NCI-H1092 (cell line): ENCODE results near the gene VEGFB.
A peak's percentile ranks its signal among the peaks of the same experiment; 100 is the strongest.

ENCODE experiments used
- DNase-seq: peaks from one replicate; lab custom pipeline; 2025; lab: John Stamatoyannopoulos, UW

VEGFB gene

DNA sequence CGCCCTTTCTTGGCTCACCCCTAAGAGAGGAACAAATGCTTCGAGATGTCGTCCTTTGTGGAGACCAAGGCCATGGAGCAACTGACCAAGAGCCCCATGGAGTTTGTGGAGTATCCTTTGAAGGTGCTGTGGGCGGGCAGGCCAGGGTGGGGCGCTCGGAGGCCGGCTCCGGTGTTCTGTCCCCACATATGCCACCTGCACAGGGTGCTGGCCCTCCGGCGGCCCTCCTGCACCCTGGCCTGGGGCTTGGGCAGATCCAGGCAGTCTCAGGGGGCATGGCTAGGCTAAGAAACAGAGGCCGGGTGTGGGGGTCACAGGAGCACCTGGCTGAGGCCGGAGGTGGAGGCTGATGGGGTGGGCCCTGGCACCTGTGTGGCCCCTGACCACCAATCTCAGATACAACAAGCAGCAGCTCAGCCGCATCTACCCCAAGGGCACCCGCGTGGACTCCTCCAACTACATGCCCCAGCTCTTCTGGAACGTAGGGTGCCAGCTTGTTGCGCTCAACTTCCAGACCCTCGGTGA lies 27.2 kb downstream of the VEGFB start:
- DNase-seq, result no peak

DNA sequence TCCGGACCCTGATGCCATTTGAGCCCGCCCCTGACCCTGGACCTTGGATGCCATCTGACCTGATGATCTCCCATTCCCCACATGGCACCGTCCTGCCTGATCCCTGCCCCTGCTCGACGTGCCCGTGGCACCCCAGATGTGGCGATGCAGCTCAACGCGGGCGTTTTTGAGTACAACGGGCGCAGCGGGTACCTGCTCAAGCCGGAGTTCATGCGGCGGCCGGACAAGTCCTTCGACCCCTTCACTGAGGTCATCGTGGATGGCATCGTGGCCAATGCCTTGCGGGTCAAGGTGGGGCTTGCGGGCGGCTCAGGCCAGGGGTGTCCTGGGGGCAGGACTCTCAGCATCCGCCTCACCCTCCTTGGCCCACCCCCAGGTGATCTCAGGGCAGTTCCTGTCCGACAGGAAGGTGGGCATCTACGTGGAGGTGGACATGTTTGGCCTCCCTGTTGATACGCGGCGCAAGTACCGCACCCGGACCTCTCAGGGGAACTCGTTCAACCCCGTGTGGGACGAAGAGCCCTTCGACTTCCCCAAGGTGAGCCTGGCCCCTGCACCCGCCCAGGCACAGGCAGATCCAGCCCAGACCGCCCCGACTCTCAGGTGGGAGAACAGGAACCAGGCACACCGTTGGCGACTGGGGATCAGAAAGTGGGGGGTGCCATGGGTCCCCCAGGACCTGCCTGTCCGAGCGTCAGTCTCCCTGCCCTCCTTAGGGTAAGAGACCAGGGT lies 28.1 kb downstream of the VEGFB start:
- no peak for DNase-seq

DNA sequence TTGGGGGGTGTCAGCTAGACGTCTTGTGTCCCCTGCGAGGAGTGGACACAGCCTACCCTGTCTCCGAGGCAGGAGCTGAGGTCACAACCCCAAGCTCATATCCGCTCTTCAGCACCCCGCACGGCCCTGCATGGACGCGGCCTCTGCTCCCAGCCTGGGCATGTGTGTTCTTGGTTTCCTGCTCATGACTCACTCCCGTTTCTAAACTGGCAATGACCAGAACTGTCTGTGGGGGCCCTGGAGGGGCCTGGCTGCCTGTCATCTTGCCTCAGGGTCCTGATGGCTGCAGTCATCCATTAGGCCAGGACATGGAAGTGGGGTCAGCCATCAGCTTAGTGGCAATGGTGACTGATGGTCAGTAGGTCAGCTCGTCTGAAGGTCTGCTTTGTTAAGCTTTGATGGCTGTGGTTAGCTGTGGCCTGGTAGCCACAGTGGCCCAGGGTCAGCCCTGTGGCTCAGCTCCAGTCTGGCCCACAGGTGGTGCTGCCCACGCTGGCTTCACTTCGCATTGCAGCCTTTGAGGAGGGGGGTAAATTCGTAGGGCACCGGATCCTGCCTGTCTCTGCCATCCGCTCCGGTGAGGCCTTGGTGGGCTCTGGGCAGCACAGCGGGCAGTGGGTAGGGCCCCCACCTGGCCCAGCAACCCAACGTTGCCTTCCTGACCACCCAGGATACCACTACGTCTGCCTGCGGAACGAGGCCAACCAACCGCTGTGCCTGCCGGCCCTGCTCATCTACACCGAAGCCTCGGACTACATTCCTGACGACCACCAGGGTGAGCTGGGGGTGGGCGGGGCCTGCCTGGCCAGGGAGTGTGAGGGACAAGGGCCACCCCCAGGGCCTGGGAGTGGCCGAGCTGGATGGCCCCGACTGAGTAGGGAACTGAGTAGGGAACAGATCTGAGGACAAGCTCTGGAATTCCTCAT lies 28.9 kb downstream of the VEGFB start:
- no peak for DNase-seq

DNA sequence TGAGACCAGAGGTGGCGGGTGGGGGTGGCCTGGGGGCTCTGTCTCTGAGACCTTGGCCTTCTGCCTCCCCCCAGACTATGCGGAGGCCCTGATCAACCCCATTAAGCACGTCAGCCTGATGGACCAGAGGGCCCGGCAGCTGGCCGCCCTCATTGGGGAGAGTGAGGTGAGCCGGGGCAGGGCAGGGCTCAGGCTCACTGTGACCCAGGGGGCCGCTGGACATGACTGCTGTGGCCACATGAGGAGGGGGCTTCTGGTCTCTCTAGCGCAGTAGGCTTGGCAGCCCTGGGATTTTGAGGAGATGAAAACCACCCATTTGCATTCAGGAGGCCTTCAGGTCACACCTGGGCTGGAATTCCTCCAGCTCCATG lies 29.5 kb downstream of the VEGFB start:
- no peak for DNase-seq

DNA sequence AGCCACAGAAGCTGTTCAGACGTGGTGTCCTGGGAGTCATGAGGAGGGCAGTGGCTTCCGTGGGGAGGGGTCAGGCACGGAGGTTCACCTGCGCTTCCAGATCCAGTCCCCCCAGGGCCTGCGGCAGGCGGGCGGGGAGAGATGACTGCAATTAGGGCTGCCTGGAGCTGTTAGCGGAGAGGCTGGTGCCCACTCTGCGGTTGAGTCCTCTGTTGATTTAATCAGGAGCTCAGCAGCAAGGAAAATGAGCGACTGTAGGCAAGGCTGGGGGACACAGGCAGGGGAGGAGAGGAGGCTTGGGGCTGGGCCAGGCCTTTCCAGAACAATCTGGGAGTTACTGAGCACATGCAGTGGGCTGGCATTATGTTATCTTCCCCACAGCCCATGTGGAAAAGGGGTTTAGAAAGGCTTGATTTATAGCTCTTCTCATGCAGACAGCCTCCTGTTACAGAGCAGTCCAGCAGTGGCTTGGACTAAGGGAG lies 30.0 kb downstream of the VEGFB start:
- no peak for DNase-seq

DNA sequence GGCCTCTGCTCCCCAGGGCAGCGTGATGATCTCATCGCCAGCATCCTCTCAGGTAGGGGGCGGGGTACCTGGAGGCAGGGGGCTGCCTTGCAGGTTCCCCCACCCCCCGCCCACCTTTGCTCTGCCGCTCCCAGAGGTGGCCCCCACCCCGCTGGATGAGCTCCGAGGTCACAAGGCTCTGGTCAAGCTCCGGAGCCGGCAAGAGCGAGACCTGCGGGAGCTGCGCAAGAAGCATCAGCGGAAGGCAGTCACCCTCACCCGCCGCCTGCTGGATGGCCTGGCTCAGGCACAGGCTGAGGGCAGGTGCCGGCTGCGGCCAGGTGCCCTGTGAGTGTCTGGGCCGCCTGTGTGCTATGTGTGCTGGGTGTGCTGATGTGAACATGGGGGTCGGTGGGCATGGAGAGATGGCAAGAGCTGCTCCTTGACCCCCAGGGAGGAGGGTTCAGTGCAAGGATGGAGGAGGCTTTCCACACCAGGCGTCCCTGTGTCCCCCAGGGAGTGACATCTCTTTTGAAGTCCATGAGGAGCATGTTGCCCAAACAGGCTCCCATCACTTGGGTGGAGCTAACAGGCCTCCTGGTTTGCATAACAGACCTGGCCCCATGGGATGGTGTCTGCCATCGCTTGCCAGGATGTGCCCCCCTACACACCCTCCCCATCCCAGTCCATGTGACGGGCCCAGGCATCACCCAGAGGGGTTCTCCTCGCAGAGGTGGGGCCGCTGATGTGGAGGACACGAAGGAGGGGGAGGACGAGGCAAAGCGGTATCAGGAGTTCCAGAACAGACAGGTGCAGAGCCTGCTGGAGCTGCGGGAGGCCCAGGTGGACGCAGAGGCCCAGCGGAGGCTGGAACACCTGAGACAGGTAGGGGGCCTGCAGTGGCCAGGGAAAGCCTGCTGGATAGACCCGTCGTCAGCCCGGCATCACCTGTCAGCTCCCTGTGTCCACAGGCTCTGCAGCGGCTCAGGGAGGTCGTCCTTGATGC lies 31.1 kb downstream of the VEGFB start:
- DNase-seq, result no peak

DNA sequence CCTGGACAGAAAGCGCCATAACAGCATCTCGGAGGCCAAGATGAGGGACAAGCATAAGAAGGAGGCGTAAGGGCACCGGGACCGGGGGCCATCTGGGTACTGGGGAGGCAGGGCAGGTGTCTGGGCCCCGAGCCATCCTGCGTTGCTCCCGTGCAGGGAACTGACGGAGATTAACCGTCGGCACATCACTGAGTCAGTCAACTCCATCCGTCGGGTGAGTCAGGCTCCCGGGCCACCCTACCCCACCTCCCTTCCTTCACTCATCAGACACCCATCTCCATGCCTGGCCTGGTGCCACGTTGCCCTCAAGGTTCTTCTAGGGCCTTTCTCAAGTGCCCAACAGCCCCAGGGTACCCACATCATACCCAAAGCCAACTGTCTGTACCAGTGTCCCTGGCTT lies 32.0 kb downstream of the VEGFB start:
- DNase-seq, result no peak

DNA sequence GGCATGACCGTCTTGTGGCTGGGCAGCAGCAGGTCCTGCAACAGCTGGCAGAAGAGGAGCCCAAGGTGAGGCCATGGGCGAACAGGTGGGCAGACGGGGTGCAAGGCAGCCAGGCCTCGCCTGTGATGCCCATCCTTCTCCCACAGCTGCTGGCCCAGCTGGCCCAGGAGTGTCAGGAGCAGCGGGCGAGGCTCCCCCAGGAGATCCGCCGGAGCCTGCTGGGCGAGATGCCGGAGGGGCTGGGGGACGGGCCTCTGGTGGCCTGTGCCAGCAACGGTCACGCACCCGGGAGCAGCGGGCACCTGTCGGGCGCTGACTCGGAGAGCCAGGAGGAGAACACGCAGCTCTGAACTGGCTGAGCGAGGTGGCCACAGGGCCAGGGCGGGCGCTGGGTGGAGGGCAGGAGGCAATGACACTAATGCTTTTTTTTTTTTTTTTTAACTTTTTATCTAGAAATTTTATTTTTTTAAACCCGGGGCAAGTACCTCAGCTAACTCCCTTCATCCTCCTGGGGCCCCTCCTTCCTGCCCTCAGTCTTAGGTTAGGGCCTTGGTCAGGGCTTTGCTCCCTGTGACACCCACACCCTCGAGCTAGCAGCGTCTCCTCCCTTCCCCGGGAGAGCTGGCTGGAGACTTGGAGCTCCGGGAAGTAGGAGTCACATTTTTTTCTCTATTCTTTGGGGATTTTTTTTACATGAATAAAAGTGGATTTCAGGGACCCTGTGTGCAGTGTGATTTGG lies 33.0 kb downstream of the VEGFB start:
- peak; percentile 41 for DNase-seq

DNA sequence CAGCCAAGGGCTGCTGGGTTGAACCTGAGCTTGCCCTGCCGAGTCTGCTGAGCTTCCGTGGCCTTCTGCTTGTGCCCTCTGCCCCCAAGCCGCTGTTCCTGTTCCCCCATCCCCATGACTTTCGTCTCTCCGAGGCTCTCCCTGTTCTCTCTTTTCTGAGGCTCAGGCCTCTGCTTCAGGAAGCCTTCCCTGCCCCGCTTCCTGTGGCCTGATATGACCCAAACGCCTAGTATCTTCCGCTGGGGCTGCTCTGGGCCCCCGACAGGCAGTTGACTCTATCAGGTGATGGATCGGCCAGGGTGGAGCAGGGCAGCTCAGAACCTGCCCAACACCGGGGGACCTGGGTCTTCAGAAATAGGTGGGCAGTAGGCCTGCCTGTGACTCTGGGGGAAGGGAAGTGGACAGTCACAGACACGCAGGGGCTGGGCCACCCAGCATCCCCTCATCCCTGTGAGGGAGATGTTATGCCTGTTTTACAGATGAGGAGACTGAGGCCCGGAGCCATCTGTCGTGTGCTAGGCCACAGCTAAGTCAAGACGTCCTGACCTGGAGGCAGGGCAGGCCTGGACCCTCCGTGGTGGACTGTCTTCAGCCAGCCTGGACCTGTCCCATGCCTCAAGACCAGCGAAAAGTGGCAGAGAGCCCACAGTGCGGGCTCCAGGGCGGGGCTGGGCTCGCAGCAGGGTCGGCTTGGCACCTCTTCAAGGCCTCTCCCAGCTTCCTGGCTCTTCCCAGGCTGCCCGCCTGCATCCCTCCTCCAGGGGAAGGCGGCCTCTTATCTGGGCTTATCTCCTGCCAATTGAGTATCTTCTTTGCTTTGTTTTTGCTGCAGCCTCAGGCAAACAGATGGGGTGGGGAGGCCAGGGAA lies 33.9 kb downstream of the VEGFB start:
- no peak for DNase-seq

DNA sequence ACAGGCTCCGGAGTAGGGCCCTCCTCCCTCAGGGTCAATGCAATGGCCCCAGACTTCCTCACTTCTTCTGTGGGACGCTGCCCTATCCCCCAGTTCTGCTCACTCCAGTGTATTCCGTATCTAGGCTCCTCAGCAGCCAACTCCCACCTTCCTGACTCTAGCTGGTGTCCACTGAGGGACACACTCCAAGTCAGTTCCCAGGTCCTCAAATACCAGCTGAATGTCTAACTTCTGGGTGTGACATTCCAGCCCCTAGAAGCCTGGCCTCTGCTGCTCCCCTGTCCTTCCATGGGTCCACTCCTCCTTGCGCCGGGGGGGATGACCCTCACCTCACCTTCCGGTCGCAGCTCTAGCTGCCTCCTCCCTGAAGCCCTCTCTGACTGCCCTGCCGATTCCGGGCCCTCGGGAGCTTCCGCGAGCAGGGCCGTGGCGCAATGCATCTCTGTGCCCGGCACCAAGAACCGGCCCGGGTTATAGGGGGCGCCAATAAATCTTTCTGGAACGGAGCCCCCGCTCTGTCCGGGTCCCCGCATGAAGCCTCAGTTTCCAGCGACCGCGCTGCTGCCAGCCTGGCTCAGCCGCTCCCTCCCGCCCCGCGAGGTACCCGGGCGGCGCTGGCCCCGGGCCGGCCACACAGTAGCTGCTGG lies 34.6 kb downstream of the VEGFB start:
- DNase-seq, result no peak

DNA sequence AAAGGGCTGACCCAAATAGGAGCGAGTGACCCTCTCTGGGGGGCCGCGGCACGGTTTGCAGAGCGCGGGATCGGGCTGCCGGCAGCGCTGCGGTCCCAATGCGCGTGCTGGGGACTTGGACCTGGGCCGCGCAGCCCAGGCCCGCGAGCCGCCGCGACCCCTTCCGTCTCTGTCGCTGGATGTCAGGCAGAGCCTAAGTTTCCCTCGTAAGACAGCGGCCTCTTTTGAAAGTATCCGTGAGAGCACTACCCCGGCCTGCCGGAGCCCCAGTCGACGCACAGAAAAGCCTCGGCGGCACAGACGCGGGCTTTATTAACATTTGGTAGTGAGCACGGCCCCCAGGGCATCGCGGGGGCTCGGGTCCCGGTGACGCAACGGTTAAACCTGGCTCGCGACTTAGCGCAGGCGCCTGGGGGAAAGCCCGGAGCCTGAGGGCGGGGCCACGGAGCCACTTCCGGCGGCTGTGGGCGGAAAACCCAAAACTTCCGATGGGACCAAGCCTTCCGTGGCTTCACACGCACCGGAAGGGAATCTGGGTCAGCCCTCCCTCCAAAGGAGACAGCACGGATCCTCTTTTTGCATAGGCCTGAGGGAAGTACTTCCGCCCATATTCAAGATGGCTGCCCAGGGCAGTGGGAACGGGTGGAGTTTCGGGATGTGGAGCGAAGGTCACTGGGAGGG lies 35.3 kb downstream of the VEGFB start:
- peak; percentile 100 for DNase-seq

DNA sequence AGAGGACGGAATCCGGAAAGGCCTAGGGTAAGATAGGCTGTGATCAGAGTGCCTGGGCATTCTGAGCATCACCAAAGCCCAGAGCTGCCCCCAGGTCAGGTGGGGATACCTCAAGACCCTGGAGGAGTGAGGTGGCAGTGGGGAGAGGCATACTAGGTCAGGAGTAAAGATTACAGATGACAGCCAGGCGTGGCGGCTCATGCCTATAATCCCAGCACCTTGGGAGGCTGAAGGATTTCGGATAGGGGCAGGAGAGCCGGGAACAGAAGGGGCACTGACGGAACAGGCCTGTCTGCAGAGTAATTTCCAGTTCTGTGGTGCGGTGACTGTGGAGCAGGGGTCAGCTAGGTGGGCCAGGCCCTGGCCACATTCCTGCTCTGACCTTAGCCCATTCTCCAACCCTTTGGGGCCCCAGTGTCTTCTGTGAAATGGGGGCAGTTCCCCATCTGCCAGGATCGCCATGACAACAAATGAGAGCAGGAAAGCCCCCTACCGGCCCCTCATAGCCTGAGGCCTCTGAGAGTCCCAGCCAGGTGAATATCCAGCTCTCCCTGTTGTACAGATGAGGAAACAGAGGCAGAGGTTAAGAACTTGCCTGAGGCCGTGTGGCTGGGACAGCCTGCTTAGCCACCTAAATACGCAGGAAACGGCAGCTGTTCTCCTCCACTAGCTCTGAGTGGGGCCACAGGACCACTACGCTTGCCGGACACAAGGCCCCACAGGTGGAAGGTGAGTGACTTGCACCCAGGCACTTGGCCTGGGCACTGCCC lies 40.8 kb downstream of the VEGFB start:
- no peak for DNase-seq

DNA sequence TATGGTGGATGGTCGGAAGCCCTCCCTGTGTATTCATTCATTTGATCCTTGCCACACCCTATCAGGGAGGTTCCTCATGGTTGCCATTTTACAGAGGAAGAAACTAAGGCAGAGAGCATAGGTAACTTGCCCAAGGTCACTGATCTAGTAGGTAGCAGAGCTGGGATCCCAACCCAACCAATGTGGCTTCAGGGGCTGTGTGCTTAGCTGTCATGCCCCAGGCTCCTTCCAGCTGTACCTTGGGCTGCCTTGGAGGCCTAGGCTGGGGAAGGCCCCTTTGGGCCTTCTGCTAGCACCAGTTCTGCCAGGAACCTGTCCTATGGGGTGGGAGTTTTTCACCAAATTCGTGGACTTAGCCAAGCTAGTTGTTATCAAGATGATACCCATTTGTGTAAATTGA lies 41.5 kb downstream of the VEGFB start:
- no peak for DNase-seq

DNA sequence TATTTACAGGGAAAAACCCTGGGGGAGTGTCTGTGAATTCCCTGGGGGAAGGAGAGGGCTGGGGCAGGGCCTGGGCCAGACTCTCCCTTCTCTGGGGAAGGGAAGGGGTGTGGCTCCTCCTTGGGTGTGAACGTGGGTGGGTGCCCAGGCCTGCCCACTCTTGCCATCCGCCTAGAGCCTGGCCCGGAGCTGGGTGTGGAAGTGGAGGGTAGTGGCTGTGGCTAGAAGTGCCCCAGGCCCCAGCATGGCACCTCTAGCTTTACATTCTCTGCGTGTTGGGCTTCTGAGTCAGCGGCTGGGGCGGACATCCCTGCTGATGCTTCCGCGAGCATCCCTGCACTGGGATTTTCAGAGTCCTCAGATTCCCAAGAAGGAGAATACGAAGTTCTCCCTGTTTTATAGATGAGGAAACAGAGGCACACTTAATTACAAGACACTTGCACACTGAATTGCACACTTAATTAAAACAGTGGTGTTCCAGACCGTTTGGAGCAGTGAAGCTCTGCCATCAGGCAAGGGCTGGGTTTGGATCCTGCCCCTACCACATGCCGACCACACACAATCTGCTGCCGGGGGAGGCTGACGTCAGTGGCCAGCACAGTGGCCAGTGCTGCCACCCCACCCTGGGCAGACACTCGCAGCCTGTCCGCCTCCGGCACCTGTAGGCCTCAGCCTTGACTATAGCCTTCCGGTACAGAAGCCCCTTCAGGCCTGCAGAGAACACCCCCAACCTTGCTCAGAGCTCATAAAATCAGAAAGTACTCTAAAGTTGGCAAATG lies 42.5 kb downstream of the VEGFB start:
- DNase-seq, result no peak

DNA sequence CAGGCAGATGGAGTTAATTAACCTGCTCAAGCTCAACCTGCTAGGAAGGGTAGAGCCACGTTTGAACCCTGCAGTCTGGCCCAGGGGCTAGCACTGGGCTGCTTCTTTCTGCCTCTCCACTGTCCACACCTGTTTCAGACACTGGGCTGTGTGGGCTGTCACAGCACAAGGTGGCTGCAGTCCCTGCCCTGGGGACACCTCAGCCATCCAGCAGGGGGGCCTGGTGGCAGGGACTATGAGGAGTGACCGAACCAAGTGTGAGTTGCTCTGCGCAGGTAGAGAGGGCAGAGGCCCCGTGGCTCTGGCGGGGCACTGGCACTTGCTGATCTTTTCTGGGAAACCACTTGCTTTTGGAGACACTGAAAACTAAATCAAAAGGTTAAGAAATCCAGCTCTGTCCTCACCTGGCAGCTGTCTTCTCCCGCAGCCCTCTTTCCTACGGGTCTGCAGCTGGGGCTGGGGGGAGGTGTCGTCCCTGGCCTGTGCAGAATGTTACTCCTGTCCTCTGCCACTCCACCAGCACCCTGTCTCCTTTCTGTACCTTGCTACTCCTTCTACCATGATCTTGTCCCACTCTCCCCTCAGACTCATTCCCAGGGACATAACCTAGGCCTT lies 44.3 kb downstream of the VEGFB start:
- DNase-seq, result no peak

DNA sequence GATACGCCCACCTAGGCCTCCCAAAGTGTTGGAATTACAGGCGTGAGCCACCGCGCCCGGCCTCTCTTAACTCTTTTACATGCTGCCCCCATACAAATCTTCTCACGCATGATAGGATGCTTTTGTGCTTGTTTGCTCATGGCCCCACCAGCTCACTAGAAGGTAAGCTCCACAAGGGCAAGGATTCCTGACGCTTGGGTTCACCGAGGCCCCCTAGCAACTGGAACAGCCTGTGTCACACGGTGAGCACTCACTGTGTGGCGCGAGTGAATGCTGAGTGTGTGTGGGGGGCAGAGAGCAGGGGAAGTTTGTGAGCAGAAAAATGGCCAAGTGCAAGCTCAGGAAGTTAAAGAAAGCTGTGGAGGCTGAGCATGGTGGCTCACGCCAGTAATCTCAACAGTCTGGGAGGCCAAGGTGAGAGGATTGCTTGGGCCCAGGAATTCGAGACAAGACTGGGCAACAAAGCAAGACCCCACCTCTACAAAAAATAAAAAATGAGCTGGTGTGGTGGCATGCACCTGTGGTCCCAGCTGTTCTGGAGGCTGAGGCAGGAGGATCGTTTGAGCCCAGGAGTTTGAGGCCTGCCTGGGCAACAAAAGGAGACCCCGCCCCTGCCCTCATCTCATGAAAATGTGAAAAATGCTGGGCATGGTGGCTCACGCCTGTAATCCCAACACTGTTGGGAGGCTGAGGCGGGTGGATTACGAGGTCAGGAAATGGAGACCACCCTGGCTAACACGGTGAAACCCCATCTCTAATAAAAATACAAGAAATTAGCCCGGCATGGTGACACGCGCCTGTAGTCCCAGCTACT lies 47.8 kb downstream of the VEGFB start:
- DNase-seq, result no peak
